ENCODE data around the gene UPF1. TPM values are rescaled to one million over a fixed set of nuclear protein-coding genes. Genes with fewer than 3 reads are reported as not detected.

UPF1 gene
- total RNA-seq, 1 donor from 2014 or later = 75.8 TPM

GRCh38 chr19:18875726-18876125, 44.0 kb downstream of the UPF1 start:
- ATAC-seq (no peak), DNase-seq (no peak)
- no peak for TF ChIP-seq CTCF (IDR thresholded peaks at IDR 0.05)
- H3K27me3 ChIP-seq (ENCODE audit: low read depth) = no peaks in the 10 kb centered on the region
- intact Hi-C loops (cut with DNase I) = no loop called here
- no peaks in the 10 kb centered on the region for H3K9me3 ChIP-seq
- H3K27ac ChIP-seq = no peak overlapping the region
- no peaks in the 10 kb centered on the region for H3K4me1 ChIP-seq
- H3K4me3 ChIP-seq = no peak overlapping the region
- H3K36me3 ChIP-seq = no peaks in the 10 kb centered on the region

- intact Hi-C loops (cut with DNase I) = no loop called here
- H3K4me1 ChIP-seq = no peaks in the 10 kb centered on the region
- no peak for ATAC-seq
These were observed 45.1 kb downstream of the UPF1 start for GRCh38 chr19:18876865-18877264.

GRCh38 chr19:18878058-18878797, 46.5 kb downstream of the UPF1 start:
- no peak for ATAC-seq
- Histone ChIP-seq H3K9me3 (no peaks in the 10 kb centered on the region), H3K4me1 (no peaks in the 10 kb centered on the region), H3K36me3 (no peaks in the 10 kb centered on the region), H3K27me3 (ENCODE audit: low read depth) (no peaks in the 10 kb centered on the region), H3K4me3 (no peak overlapping the region), H3K27ac (no peak overlapping the region)
- intact Hi-C loops (cut with DNase I) = no loop called here
- DNase-seq = no peak
- TF ChIP-seq CTCF (IDR thresholded peaks at IDR 0.05) = no peak

More at GRCh38 chr19:18876865-18877264, 45.1 kb downstream of the UPF1 start:
- TF ChIP-seq CTCF (IDR thresholded peaks at IDR 0.05) = no peak
- Histone ChIP-seq H3K4me3 (no peak overlapping the region), H3K27ac (no peak overlapping the region), H3K9me3 (no peaks in the 10 kb centered on the region), H3K27me3 (ENCODE audit: low read depth) (no peaks in the 10 kb centered on the region), H3K36me3 (no peaks in the 10 kb centered on the region)
- DNase-seq = no peak

- no peak for TF ChIP-seq CTCF (IDR thresholded peaks at IDR 0.05)
- Histone ChIP-seq H3K27me3 (ENCODE audit: low read depth) (no peaks in the 10 kb centered on the region), H3K4me1 (no peaks in the 10 kb centered on the region), H3K36me3 (no peaks in the 10 kb centered on the region), H3K9me3 (no peaks in the 10 kb centered on the region), H3K27ac (no peak overlapping the region), H3K4me3 (no peak overlapping the region)
- ATAC-seq = peak; percentile 7 to 10
- peak; percentile 39 for DNase-seq
- intact Hi-C loops (cut with DNase I) = no loop called here
These were observed 47.3 kb downstream of the UPF1 start for GRCh38 chr19:18878858-18879578.

- H3K9me3 ChIP-seq = no peaks in the 10 kb centered on the region
- no peaks in the 10 kb centered on the region for H3K27me3 ChIP-seq (ENCODE audit: low read depth)
- no peak for TF ChIP-seq CTCF (IDR thresholded peaks at IDR 0.05)
- no peaks in the 10 kb centered on the region for H3K4me1 ChIP-seq
- intact Hi-C loops (cut with DNase I) = no loop called here
- no peak overlapping the region for H3K4me3 ChIP-seq
- DNase-seq (peak; percentile 50), ATAC-seq (peak; percentile 51 to 54)
- H3K27ac ChIP-seq = no peak overlapping the region
- H3K36me3 ChIP-seq = no peaks in the 10 kb centered on the region
These were observed 48.0 kb downstream of the UPF1 start for GRCh38 chr19:18879579-18880373.
